Activated CD4-positive, alpha-beta T cell treated with anti-CD3 and anti-CD28 coated beads, Interleukin-2, amount 10 ng/mL, durations not matched to agents 24 days and 14 days (primary cell): ENCODE results near the gene TNKS1BP1. TPM values are rescaled to one million over a fixed set of nuclear protein-coding genes. Genes with fewer than 3 reads are reported as not detected.

Experiments
- total RNA-seq: library from RNA; stranded (reverse); gene quantifications from 2 replicates; pipeline ENCODE4 v1.2.3, GENCODE V29; 2022

Gene TNKS1BP1
- total RNA-seq, 1 donor from 2014 or later = 24.2 TPM

Other genes starting within 250 kb of the TNKS1BP1 start
- gene LRRC55, start 143.0 kb downstream of the TNKS1BP1 start, total RNA-seq = not detected in 2 replicates
- gene APLNR, start 87.7 kb downstream of the TNKS1BP1 start, total RNA-seq = not detected in 2 replicates
- gene SSRP1, start 10.9 kb upstream of the TNKS1BP1 start, total RNA-seq = 253 and 256 TPM in 2 replicates
- not detected in 2 replicates for gene P2RX3, start 13.4 kb upstream of the TNKS1BP1 start, total RNA-seq
- not detected in 2 replicates for gene PRG3, start 56.2 kb upstream of the TNKS1BP1 start, total RNA-seq
- 0.35 and 0.38 TPM in 2 replicates for gene PRG2, start 65.7 kb upstream of the TNKS1BP1 start, total RNA-seq
- 255 and 261 TPM in 2 replicates for gene SLC43A3, start 102.2 kb upstream of the TNKS1BP1 start, total RNA-seq
- gene RTN4RL2, start 135.6 kb upstream of the TNKS1BP1 start, total RNA-seq = 0.23 and 0.26 TPM in 2 replicates
- gene SLC43A1, start 190.8 kb upstream of the TNKS1BP1 start, total RNA-seq = 35.3 and 35.8 TPM in 2 replicates
- gene TIMM10, start 205.8 kb upstream of the TNKS1BP1 start, total RNA-seq = 108 and 112 TPM in 2 replicates
- not detected in 2 replicates for gene SMTNL1, start 212.6 kb upstream of the TNKS1BP1 start, total RNA-seq
- gene UBE2L6, start 242.7 kb upstream of the TNKS1BP1 start, total RNA-seq = 151 and 157 TPM in 2 replicates